K562 (cell line): ENCODE measurements around the gene DDX5. TPM values are rescaled to one million over a fixed set of nuclear protein-coding genes. Genes with fewer than 3 reads are reported as not detected.

Source experiments
- ATAC-seq: fragments of 200-7000 bp; cut with Tn5 transposase; 3 replicates; pipeline ENCODE4 v1.9.1; 2020; ENCODE audit warnings: moderate library complexity
- BruUV-seq: library from RNA; stranded (reverse); fragments of 400-500 nt; replicated peaks from 2 replicates; lab custom pipeline; 2021; lab: Mats Ljungman, UMichigan
- CTCF ChIA-PET: fragments of 300-600 bp; formaldehyde crosslinking; extraction: SDS; loops from one replicate; lab custom pipeline; 2021; ENCODE audit warnings: low intra/inter-chr PET ratio; lab: Yijun Ruan, JAX
- POLR2A ChIA-PET: fragments of 300-600, 350-650 bp; sonication (Branson Sonifier 250); formaldehyde crosslinking; extraction: SDS; loops from one replicate; lab custom pipeline; 2021; ENCODE audit warnings: antibody characterized with exemption, inconsistent platforms; lab: Yijun Ruan, JAX
- DNase-seq, 4 experiments: peaks; one replicate each; pipeline versions ENCODE4 v3.0.0 to v3.0.0-alpha.2; 2011 to 2018; ENCODE audit warnings: low spot score in 3 of 4, mixed read lengths in 3 of 4; ENCODE audit errors: extremely low read depth in 1 of 4
- FAIRE-seq: peaks from 2 replicates; lab custom pipeline; 2011; peaks lifted over from hg19 to GRCh38; lab: Jason Lieb, UNC
- H2AFZ ChIP-seq: 2 replicates; pipeline ENCODE4 v1.6.0; 2011; ENCODE audit warnings: low read depth, low read length, control low read depth, inconsistent platforms
- H3K27ac ChIP-seq: fragments of 200-600 bp; 3 replicates; pipeline ENCODE4 v1.8.0; 2011; ENCODE audit warnings: low read depth, mild to moderate bottlenecking, control low read depth, inconsistent platforms, low read length, moderate library complexity, mixed read lengths; ENCODE audit errors: extremely low read depth
- H3K27me3 ChIP-seq, 2 experiments: fragments of 300-600 bp in 1 of 2; 2 replicates in 1 of 2; 3 replicates in 1 of 2; pipeline versions ENCODE4 v1.6.0 to v1.8.0; 2011; ENCODE audit warnings: inconsistent platforms in 2 of 2, low read length in 2 of 2, mild to moderate bottlenecking in 1 of 2, mixed read lengths in 1 of 2, moderate library complexity in 1 of 2; ENCODE audit not compliant: control insufficient read depth in 2 of 2, insufficient read depth in 2 of 2
- H3K36me3 ChIP-seq: fragments of 300-600 bp; 3 replicates; pipeline ENCODE4 v1.8.0; 2011; ENCODE audit warnings: mild to moderate bottlenecking, low read length, inconsistent platforms; ENCODE audit not compliant: control insufficient read depth, insufficient read depth
- H3K4me1 ChIP-seq, 2 experiments: fragments of 200-600 bp in 1 of 2; replicated peaks in 1 of 2; 2 replicates in 1 of 2; 3 replicates in 1 of 2; pipeline versions ENCODE4 v1.5.1 to v1.8.0; 2011; ENCODE audit warnings: inconsistent platforms in 2 of 2, low read length in 2 of 2, mild to moderate bottlenecking in 1 of 2, mixed read lengths in 1 of 2, moderate library complexity in 1 of 2; ENCODE audit not compliant: control insufficient read depth in 2 of 2, insufficient read depth in 2 of 2
- H3K4me2 ChIP-seq: 2 replicates; pipeline ENCODE4 v1.6.1; 2011; ENCODE audit warnings: low read length, control low read depth, inconsistent platforms, mixed read lengths; ENCODE audit not compliant: insufficient read depth
- H3K4me3 ChIP-seq: fragments of 200-600 bp; sonication (generic), shearing (Covaris generic); 2 replicates; pipeline ENCODE4 v1.5.1; 2016; ENCODE audit warnings: control low read depth, inconsistent platforms
- H3K79me2 ChIP-seq: fragments of 200-600 bp; 3 replicates; pipeline ENCODE4 v1.8.0; 2011; ENCODE audit warnings: low read length, inconsistent platforms; ENCODE audit not compliant: control insufficient read depth, insufficient read depth
- H3K9ac ChIP-seq, 2 experiments: 2 replicates each; pipeline versions ENCODE4 v1.6.0 to v1.6.1; 2011; ENCODE audit warnings: low read depth in 2 of 2, low read length in 2 of 2, control low read depth in 1 of 2, inconsistent platforms in 1 of 2, mild to moderate bottlenecking in 1 of 2, mixed read lengths in 1 of 2; ENCODE audit not compliant: insufficient read depth in 1 of 2
- H3K9me1 ChIP-seq: one replicate; pipeline ENCODE4 v1.6.0; 2011; ENCODE audit warnings: inconsistent platforms, mild to moderate bottlenecking, low read length, moderate library complexity; ENCODE audit not compliant: control insufficient read depth, insufficient read depth
- H3K9me3 ChIP-seq: replicated peaks from 2 replicates; pipeline ENCODE4 v1.5.1; 2011; ENCODE audit warnings: low read depth, low read length, inconsistent platforms; ENCODE audit not compliant: control insufficient read depth, insufficient read depth
- H4K20me1 ChIP-seq: replicated peaks from 2 replicates; pipeline ENCODE4 v1.6.1; 2011; ENCODE audit warnings: low read length, inconsistent platforms, mixed read lengths; ENCODE audit not compliant: control insufficient read depth, insufficient read depth
- BDP1 ChIP-seq: IDR thresholded peaks from 3 replicates; pipeline ENCODE4 v1.6.1; 2011; ENCODE audit not compliant: insufficient read length, insufficient read depth
- BHLHE40 ChIP-seq: IDR thresholded peaks from 2 replicates; pipeline ENCODE4 v1.6.1; 2011; ENCODE audit warnings: low read length, improper control_type of control experiment
- COPS2 ChIP-seq: fragments of 450-650 bp; conservative IDR thresholded peaks from 2 replicates; pipeline ENCODE4 v1.6.1; 2016; ENCODE audit warnings: mild to moderate bottlenecking, moderate library complexity
- DIDO1 ChIP-seq: fragments of 450-650 bp; IDR thresholded peaks from 2 replicates; pipeline ENCODE4 v1.6.1; 2016; ENCODE audit warnings: low read depth, missing biosample characterization, missing genetic modification characterization
- DNMT1 ChIP-seq: fragments of 450-650 bp; IDR thresholded peaks from 2 replicates; pipeline ENCODE4 v1.6.1; 2016; ENCODE audit warnings: antibody characterized with exemption, mild to moderate bottlenecking
- FOXJ3 ChIP-seq: sonication (generic); formaldehyde crosslinking; IDR thresholded peaks from 2 replicates; pipeline ENCODE4 v1.4.0; 2020; ENCODE audit warnings: mild to moderate bottlenecking, missing genetic modification reagents
- KLF1 ChIP-seq: fragments of 450-650 bp; IDR thresholded peaks from 2 replicates; pipeline ENCODE4 v1.6.1; 2016; ENCODE audit warnings: missing genetic modification characterization, missing compliant biosample characterization
- KLF13 ChIP-seq: fragments of 450-650 bp; IDR thresholded peaks from 2 replicates; pipeline ENCODE4 v1.6.1; 2016; ENCODE audit warnings: missing genetic modification characterization, low read depth, mild to moderate bottlenecking, missing compliant biosample characterization, moderate library complexity, borderline replicate concordance
- POLR2AphosphoS5 ChIP-seq: IDR thresholded peaks from 2 replicates; pipeline ENCODE4 v1.6.1; 2011; ENCODE audit warnings: mild to moderate bottlenecking, low read depth, low read length, moderate library complexity; ENCODE audit not compliant: control insufficient read depth, insufficient read depth
- RBM22 ChIP-seq: fragments of 200-400 bp; formaldehyde crosslinking; IDR thresholded peaks from 2 replicates; pipeline ENCODE4 v1.6.1; 2018; ENCODE audit warnings: low read length, low read depth; ENCODE audit not compliant: poor library complexity, severe bottlenecking
- U2AF1 ChIP-seq: fragments of 200-400 bp; formaldehyde crosslinking; optimal IDR thresholded peaks from 2 replicates; pipeline ENCODE3; 2017; ENCODE audit warnings: mild to moderate bottlenecking, low read depth, low read length, moderate library complexity
- ZNF133 ChIP-seq: fragments of 250-450 bp; sonication (Bioruptor Pico); IDR thresholded peaks from 2 replicates; pipeline ENCODE4 v1.4.0; 2020; ENCODE audit warnings: mild to moderate bottlenecking
- ZNF324 ChIP-seq: fragments of 250-450 bp; sonication (Bioruptor Pico); IDR thresholded peaks from 2 replicates; pipeline ENCODE4 v1.4.0; 2020; ENCODE audit warnings: mild to moderate bottlenecking
- ZNF77 ChIP-seq: fragments of 250-450 bp; sonication (Bioruptor Pico); IDR thresholded peaks from 2 replicates; pipeline ENCODE4 v1.5.0; 2020
- WGBS: fragments of 100-300 bp; shearing (Covaris generic); methylation state at CpG from one replicate; pipeline ENCODE4 v1.1.6; 2016; ENCODE audit warnings: low coverage, mixed read lengths; ENCODE audit not compliant: insufficient coverage; ENCODE audit errors: missing lambda C conversion rate; 5-methylcytosine and 5-hydroxymethylcytosine counted together
- in situ Hi-C: fragments of 300-500 bp; cut with MboI; formaldehyde crosslinking; loops from 4 replicates; pipeline ENCODE4 v1.15.0; 2018; ENCODE audit warnings: inconsistent platforms, mixed read lengths
- intact Hi-C: fragments of 100-400 bp; cut with micrococcal nuclease; formaldehyde crosslinking; loops from 2 replicates; pipeline ENCODE4 v1.14.2; 2022
- polyA plus RNA-seq, 8 experiments: library from polyadenylated mRNA; depleted of rRNA in 4 of 8; stranded (reverse) in 5 of 8; unstranded in 3 of 8; fragments of >200 nt; fragmentation: Nextera tagmentation in 2 of 8; fragmentation: Illumina TruSeq in 1 of 8; extraction: Ambion mirVana in 2 of 8; extraction: Trizol in 1 of 8; gene quantifications; 2 replicates each; pipeline versions ENCODE4 v1.2.1 to v1.2.3, GENCODE V29; 2011 to 2014; ENCODE audit warnings: inconsistent platforms in 1 of 8, missing spikeins in 1 of 8
- total RNA-seq, 7 experiments: library from RNA; depleted of rRNA in 6 of 7; stranded (reverse); fragments of >200 nt in 6 of 7; fragmentation: Illumina TruSeq in 2 of 7; extraction: Trizol in 2 of 7; gene quantifications; 2 replicates each; pipeline versions ENCODE4 v1.2.1 to v1.2.3, GENCODE V29; 2011 to 2021; ENCODE audit warnings: low replicate concordance in 1 of 7
- TF ChIP-seq, protein P1 (sequence below): sonication (generic); formaldehyde crosslinking; IDR thresholded peaks from 2 replicates; pipeline ENCODE4 v1.8.1; 2023; ENCODE audit warnings: mild to moderate bottlenecking, missing genetic modification reagents
- TF ChIP-seq, protein P2 (sequence below), 2 experiments: fragments of 200-800 bp in 1 of 2; sonication (Bioruptor generic) in 1 of 2; sonication (generic) in 1 of 2; formaldehyde crosslinking in 1 of 2; IDR thresholded peaks in 1 of 2; conservative IDR thresholded peaks in 1 of 2; 2 replicates each; pipeline versions ENCODE4 v1.5.0 to v1.6.1; 2016 to 2020; ENCODE audit warnings: missing compliant biosample characterization in 1 of 2, missing genetic modification characterization in 1 of 2, missing genetic modification reagents in 1 of 2
- TF ChIP-seq, protein P3 (sequence below): sonication (generic); formaldehyde crosslinking; IDR thresholded peaks from 2 replicates; pipeline ENCODE4 v1.5.0; 2020; ENCODE audit warnings: missing genetic modification reagents

DDX5 gene
- total and polyA plus RNA-seq, 9 of the 15 experiments (the other 6 are each of a cell fraction or from before 2014, with no cell fraction given), result 306 to 1,639 (median 604) TPM

DNA sequence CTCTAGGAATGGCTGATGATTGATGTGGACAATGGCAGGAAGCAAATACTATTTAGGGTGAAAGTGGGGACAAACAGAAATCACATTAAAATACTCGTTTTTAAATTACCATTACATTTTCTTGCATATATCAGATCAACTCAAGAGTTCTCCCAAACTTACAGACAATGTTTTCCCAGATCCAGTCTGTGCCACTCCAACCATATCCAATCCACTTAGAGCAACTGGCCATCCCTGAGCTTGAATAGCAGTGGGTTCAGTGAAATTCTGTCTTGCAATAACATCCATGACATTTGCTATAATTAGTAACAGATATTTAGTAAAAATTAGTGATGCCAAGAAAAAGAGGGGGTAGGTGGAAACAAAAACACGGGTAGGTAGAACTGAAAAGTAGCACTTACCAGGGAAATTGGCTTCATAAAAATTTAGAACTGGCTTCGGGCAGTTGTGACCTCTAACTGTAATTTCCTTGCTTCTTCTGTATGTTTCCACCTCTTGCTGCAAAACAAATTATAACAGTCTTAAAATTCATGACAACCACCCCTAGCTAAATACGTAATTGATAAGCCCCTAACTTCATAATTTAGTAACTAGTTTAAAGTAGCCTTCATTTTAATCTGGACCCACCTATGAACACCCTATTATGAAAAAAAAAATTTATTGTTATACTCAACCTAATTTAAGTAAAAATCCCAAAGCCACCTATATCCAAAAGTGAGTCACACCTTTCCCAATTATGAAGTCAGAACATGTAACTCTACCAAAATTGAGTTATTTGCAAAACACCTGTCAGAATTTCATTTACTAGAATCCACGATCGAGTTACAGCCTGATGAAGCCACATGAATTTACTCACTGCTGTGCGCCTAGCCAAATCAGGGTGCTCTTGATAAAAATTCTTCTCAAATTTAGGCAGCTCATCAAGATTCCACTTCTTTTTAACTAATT, 2.0 kb downstream of the DDX5 start:
- WGBS, result 56% methylated on average over 7 of the region's 7 CpGs
- in situ Hi-C loops, result no loop called here
- no peak for TF ChIP-seq BHLHE40
- TF ChIP-seq BDP1, result no peak
- peak; percentile 43 for TF ChIP-seq U2AF1
- TF ChIP-seq ZNF324 (CRISPR knock-in tag), result no peak
- TF ChIP-seq ZNF77, result no peak
- no peak for TF ChIP-seq KLF13 (tag)
- TF ChIP-seq FOXJ3 (CRISPR knock-in tag), result no peak
- TF ChIP-seq, protein P1, sequence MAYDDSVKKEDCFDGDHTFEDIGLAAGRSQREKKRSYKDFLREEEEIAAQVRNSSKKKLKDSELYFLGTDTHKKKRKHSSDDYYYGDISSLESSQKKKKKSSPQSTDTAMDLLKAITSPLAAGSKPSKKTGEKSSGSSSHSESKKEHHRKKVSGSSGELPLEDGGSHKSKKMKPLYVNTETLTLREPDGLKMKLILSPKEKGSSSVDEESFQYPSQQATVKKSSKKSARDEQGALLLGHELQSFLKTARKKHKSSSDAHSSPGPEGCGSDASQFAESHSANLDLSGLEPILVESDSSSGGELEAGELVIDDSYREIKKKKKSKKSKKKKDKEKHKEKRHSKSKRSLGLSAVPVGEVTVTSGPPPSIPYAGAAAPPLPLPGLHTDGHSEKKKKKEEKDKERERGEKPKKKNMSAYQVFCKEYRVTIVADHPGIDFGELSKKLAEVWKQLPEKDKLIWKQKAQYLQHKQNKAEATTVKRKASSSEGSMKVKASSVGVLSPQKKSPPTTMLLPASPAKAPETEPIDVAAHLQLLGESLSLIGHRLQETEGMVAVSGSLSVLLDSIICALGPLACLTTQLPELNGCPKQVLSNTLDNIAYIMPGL (CRISPR knock-in tag), result no peak
- TF ChIP-seq DNMT1, result no peak
- TF ChIP-seq DIDO1 (tag), result no peak
- no peak for TF ChIP-seq ZNF133 (CRISPR knock-in tag)
- peak; percentile 73 for TF ChIP-seq RBM22
- TF ChIP-seq KLF1 (tag), result no peak
- peak; percentile 37; the same call in 1 of the 2 replicates for TF ChIP-seq POLR2AphosphoS5
- TF ChIP-seq, protein P2, sequence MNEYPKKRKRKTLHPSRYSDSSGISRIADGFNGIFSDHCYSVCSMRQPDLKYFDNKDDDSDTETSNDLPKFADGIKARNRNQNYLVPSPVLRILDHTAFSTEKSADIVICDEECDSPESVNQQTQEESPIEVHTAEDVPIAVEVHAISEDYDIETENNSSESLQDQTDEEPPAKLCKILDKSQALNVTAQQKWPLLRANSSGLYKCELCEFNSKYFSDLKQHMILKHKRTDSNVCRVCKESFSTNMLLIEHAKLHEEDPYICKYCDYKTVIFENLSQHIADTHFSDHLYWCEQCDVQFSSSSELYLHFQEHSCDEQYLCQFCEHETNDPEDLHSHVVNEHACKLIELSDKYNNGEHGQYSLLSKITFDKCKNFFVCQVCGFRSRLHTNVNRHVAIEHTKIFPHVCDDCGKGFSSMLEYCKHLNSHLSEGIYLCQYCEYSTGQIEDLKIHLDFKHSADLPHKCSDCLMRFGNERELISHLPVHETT (CRISPR knock-in tag; conservative IDR thresholded peaks at IDR 0.05 in 1 of 2, IDR thresholded peaks at IDR 0.05 in 1 of 2), result 0 out of 4 replicates have a peak, but pooled peaks of 1 of the 2 experiments have one; percentile 6
- TF ChIP-seq, protein P3, sequence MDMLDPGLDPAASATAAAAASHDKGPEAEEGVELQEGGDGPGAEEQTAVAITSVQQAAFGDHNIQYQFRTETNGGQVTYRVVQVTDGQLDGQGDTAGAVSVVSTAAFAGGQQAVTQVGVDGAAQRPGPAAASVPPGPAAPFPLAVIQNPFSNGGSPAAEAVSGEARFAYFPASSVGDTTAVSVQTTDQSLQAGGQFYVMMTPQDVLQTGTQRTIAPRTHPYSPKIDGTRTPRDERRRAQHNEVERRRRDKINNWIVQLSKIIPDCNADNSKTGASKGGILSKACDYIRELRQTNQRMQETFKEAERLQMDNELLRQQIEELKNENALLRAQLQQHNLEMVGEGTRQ (CRISPR knock-in tag), result no peak
- TF ChIP-seq COPS2, result no peak

More for the DNA sequence above, 2.0 kb downstream of the DDX5 start:
- FAIRE-seq (no peak), DNase-seq (no peak), ATAC-seq (no peak)
- no peaks in the 10 kb centered on the region for H3K27me3 ChIP-seq
- H3K4me3 ChIP-seq, result peak overlapping the region; percentile 77
- ChIA-PET CTCF (no interaction called here), POLR2A (interaction anchor here (0.7 to 5.2 kb wide), 16 partner anchors 7 to 214 kb away, joined by 4 to 114 read pairs (median 8); partner anchors contain the start of gene POLG2)
- H3K79me2 ChIP-seq, result peaks cover 88% of the 10 kb centered on the region
- peak overlapping the region; percentile 98 for H3K4me2 ChIP-seq
- peak overlapping the region in 1 of 2 experiments; percentile 98; a peak in 2 of 4 replicates for H3K9ac ChIP-seq
- no TSS peak for BruUV-seq
- H3K4me1 ChIP-seq, result peaks cover 6 to 13% of the 10 kb centered on the region in 2 experiments; a peak in 3 of 5 replicates
- H3K27ac ChIP-seq, result peak overlapping the region; percentile 97; the same call in 2 of the 3 replicates
- H2AFZ ChIP-seq, result no peak overlapping the region
- H4K20me1 ChIP-seq, result peaks cover 30% of the 10 kb centered on the region
- peaks cover 75% of the 10 kb centered on the region for H3K36me3 ChIP-seq
- H3K9me1 ChIP-seq, result no peaks in the 10 kb centered on the region
- intact Hi-C loops, result loop anchor here (10.0 kb wide), 1 partner anchor 231 kb away; no protein-coding TSS in a partner anchor
- H3K9me3 ChIP-seq, result no peaks in the 10 kb centered on the region
